ENCODE measurements around the gene FLT3LG.

GRCh38 chr19:49441960-49442350, 32.1 kb upstream of the FLT3LG start:
- TF ChIP-seq CTCF (IDR thresholded peaks at IDR 0.05), result no peak
- TF ChIP-seq POLR2A (IDR thresholded peaks at IDR 0.05), result no peak

Measured in uterus (tissue), 2 donors.